NB4 (cell line): ENCODE measurements around the gene PPP2R3C.

Experiments used
- POLR2A ChIP-seq: IDR thresholded peaks from 2 replicates; pipeline ENCODE4 v1.6.1; 2011; ENCODE audit warnings: mild to moderate bottlenecking; ENCODE audit not compliant: insufficient read length; ENCODE audit errors: extremely low read depth
- TF ChIP-seq, protein P1 (sequence below): IDR thresholded peaks from one replicate; pipeline ENCODE4 v1.5.1; 2012; ENCODE audit warnings: low read depth, low read length

DNA sequence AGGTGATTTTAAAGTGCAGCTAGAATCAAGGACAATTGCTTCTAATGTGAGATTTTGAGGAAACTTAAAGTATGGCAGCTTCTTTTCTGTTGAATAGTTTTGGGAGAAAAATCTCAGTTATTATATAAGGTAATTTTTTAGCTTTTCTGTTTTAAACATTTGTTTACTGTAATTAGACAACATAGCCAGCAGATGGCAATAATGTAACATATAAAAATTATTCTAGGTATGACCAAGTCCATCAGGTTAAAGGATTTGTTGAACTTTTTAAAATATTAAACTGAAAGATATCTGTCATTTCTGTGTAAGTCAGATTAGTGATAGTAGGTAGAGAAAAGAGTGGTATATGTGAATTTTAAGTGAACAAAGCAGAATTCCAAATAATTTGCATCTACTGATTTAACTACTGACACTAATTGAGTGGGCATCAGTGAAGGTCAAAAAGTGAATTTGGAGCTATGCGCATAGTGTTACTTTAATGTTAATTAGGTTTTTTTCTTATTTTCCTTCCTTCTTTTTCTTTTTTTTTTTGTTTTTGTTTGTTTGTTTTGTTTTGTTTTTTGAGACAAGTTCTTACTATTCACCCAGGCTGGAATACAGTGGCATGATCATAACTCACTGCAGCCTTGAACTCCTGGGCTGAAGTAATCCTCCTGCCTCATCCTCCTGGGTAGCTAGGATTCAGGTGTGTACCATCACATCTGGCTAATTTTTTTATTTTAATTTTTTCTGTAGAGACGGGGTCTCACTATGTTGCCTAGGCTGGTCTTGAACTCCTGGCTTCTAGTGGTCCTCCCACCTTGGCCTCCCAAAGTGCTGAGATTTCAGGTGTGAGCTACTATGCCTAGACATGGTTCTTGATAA is 19.2 kb upstream of the PPP2R3C start:
- TF ChIP-seq POLR2A = no peak
- TF ChIP-seq, protein P1, sequence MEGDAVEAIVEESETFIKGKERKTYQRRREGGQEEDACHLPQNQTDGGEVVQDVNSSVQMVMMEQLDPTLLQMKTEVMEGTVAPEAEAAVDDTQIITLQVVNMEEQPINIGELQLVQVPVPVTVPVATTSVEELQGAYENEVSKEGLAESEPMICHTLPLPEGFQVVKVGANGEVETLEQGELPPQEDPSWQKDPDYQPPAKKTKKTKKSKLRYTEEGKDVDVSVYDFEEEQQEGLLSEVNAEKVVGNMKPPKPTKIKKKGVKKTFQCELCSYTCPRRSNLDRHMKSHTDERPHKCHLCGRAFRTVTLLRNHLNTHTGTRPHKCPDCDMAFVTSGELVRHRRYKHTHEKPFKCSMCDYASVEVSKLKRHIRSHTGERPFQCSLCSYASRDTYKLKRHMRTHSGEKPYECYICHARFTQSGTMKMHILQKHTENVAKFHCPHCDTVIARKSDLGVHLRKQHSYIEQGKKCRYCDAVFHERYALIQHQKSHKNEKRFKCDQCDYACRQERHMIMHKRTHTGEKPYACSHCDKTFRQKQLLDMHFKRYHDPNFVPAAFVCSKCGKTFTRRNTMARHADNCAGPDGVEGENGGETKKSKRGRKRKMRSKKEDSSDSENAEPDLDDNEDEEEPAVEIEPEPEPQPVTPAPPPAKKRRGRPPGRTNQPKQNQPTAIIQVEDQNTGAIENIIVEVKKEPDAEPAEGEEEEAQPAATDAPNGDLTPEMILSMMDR = no peak
